MCF 10A (cell line): Measurements from ENCODE around the gene CRTAC1. TPM values are rescaled to one million over a fixed set of nuclear protein-coding genes. Genes with fewer than 3 reads are reported as not detected.

Experiments used
- BruUV-seq: library from RNA; stranded (reverse); fragments of 400-500 nt; replicated peaks from 2 replicates; lab custom pipeline; 2021; lab: Mats Ljungman, UMichigan
- CTCF ChIA-PET: fragments of 300-600 bp; sonication (Branson Sonifier 250); formaldehyde crosslinking; extraction: SDS; loops from one replicate; lab custom pipeline; 2021; ENCODE audit warnings: antibody characterized with exemption, inconsistent platforms; lab: Yijun Ruan, JAX
- POLR2A ChIA-PET: fragments of 300-600, 350-650 bp; sonication (Branson Sonifier 250); formaldehyde crosslinking; extraction: SDS; loops from one replicate; lab custom pipeline; 2020; ENCODE audit warnings: antibody characterized with exemption, inconsistent platforms; lab: Yijun Ruan, JAX
- DNase-seq: peaks from one replicate; pipeline ENCODE4 v3.0.0-alpha.2; 2018; ENCODE audit not compliant: unreplicated experiment
- H3K27ac Mint-ChIP-seq: one replicate; pipeline ENCODE4 v1.8.0; 2022; ENCODE audit warnings: mild to moderate bottlenecking, low read depth, mixed read lengths; ENCODE audit not compliant: unreplicated experiment
- H3K27me3 Mint-ChIP-seq: one replicate; pipeline ENCODE4 v1.8.0; 2022; ENCODE audit warnings: mixed read lengths; ENCODE audit not compliant: insufficient read depth, unreplicated experiment
- H3K36me3 Mint-ChIP-seq: one replicate; pipeline ENCODE4 v1.8.0; 2022; ENCODE audit warnings: mild to moderate bottlenecking, moderate library complexity, mixed read lengths; ENCODE audit not compliant: insufficient read depth, unreplicated experiment
- H3K4me1 Mint-ChIP-seq: one replicate; pipeline ENCODE4 v1.8.0; 2022; ENCODE audit warnings: mixed read lengths; ENCODE audit not compliant: insufficient read depth, unreplicated experiment
- H3K4me3 Mint-ChIP-seq: one replicate; pipeline ENCODE4 v1.8.0; 2022; ENCODE audit warnings: mild to moderate bottlenecking, moderate library complexity, mixed read lengths; ENCODE audit not compliant: unreplicated experiment
- H3K9me3 Mint-ChIP-seq: one replicate; pipeline ENCODE4 v1.8.0; 2022; ENCODE audit warnings: mixed read lengths; ENCODE audit not compliant: unreplicated experiment
- CTCF ChIP-seq: fragments of 200-600 bp; IDR thresholded peaks from one replicate; pipeline ENCODE4 v1.8.0; 2022; ENCODE audit warnings: antibody characterized with exemption, mild to moderate bottlenecking; ENCODE audit not compliant: unreplicated experiment
- intact Hi-C: fragments of 100-400 bp; cut with micrococcal nuclease; formaldehyde crosslinking; loops from 2 replicates; pipeline ENCODE4 v1.14.1; 2022
- total RNA-seq: library from RNA; stranded (reverse); gene quantifications from 2 replicates; pipeline ENCODE4 v1.2.3, GENCODE V29; 2022

Gene CRTAC1
- total RNA-seq, 1 experiment from 2014 or later, result not detected

DNA sequence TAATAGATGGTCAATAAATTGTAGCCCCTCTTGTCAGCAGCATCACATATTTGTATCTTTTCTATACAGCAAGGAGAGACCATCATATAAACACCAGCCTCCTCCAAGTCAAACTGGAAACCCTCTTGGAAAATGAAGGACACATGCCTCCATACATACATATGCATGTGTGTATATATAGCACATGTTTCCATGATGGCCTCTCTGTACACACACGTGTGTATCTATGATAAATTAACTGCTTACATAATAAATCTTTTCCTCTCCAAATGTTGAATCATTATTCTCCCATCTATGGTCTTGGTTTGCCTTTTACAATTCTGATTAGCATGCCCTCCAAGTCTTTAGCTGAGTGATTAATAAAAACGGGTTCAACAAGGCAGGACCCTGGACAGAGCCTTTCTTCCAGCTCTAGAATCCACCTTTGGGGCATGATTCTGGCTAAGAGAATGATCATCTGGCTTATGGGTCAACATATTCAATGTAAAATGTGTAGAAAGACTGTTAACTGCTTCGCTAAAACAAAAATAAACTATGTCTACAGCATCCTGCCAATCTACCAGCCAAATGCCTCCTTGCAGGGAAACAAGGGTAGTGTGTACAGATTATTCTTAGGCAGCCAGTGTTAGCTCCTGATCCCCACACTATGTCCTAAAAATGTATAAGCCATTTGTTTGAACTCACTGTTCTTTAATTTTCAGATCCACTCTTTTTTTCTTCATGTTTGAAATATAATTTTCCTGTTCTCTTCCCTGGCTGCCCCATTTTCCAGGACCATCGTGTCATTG lies 70.0 kb downstream of the CRTAC1 start:
- Mint-ChIP-seq H3K9me3 (no peaks in the 10 kb centered on the region), H3K27ac (no peak overlapping the region), H3K27me3 (peaks cover 82% of the 10 kb centered on the region), H3K4me3 (no peak overlapping the region), H3K36me3 (no peaks in the 10 kb centered on the region), H3K4me1 (no peaks in the 10 kb centered on the region)
- TF ChIP-seq CTCF, result no peak
- no TSS peak for BruUV-seq
- DNase-seq, result peak; percentile 9
- intact Hi-C loops, result no loop called here
- CTCF ChIA-PET, result interaction anchor here (0.6 kb wide), 1 partner anchor 41 kb away, joined by 3 read pairs; no protein-coding TSS in a partner anchor
- POLR2A ChIA-PET, result no interaction called here

GRCh38 chr10:97949462-97949861 lies 81.0 kb downstream of the CRTAC1 start:
- TF ChIP-seq CTCF, result no peak
- Mint-ChIP-seq H3K4me3 (no peak overlapping the region), H3K27ac (no peak overlapping the region), H3K9me3 (no peaks in the 10 kb centered on the region), H3K4me1 (no peaks in the 10 kb centered on the region), H3K36me3 (no peaks in the 10 kb centered on the region), H3K27me3 (peaks cover 56% of the 10 kb centered on the region)
- no TSS peak for BruUV-seq
- ChIA-PET CTCF (interaction anchor here (0.6 to 1.7 kb wide), 2 partner anchors 60 to 92 kb away, joined by 3 to 10 read pairs; no protein-coding TSS in a partner anchor), POLR2A (no interaction called here)
- DNase-seq, result no peak
- intact Hi-C loops, result no loop called here

GRCh38 chr10:97948822-97949221 lies 81.6 kb downstream of the CRTAC1 start:
- Mint-ChIP-seq H3K4me3 (no peak overlapping the region), H3K4me1 (no peaks in the 10 kb centered on the region), H3K27ac (no peak overlapping the region), H3K36me3 (no peaks in the 10 kb centered on the region), H3K27me3 (peaks cover 52% of the 10 kb centered on the region), H3K9me3 (no peaks in the 10 kb centered on the region)
- intact Hi-C loops, result no loop called here
- no peak for TF ChIP-seq CTCF
- no TSS peak for BruUV-seq
- CTCF ChIA-PET, result no interaction called here
- POLR2A ChIA-PET, result no interaction called here
- no peak for DNase-seq

GRCh38 chr10:97944772-97945171 lies 85.6 kb downstream of the CRTAC1 start:
- TF ChIP-seq CTCF, result no peak
- ChIA-PET CTCF (interaction anchor here (0.6 kb wide), 2 partner anchors 86 to 252 kb away, joined by 3 to 5 read pairs; partner anchors contain the start of gene CRTAC1), POLR2A (no interaction called here)
- BruUV-seq, result no TSS peak
- peaks cover 8% of the 10 kb centered on the region for H3K9me3 Mint-ChIP-seq
- peaks cover 32% of the 10 kb centered on the region for H3K27me3 Mint-ChIP-seq
- intact Hi-C loops, result no loop called here
- no peaks in the 10 kb centered on the region for H3K36me3 Mint-ChIP-seq
- H3K4me3 Mint-ChIP-seq, result no peak overlapping the region
- H3K4me1 Mint-ChIP-seq, result no peaks in the 10 kb centered on the region
- no peak for DNase-seq
- H3K27ac Mint-ChIP-seq, result no peak overlapping the region
